Gastrocnemius medialis (tissue), 4 donors: Measurements from ENCODE around the gene PCK2. TPM values are rescaled to one million over a fixed set of nuclear protein-coding genes. Genes with fewer than 3 reads are reported as not detected.
A peak's percentile ranks its signal among the peaks of the same experiment; 100 is the strongest.

Experiments used
- ATAC-seq, 2 donors: fragments of 150-250 bp; one replicate each; pipeline ENCODE4 v1.9.1; 2016
- DNase-seq, 2 donors: peaks; one replicate each; pipeline ENCODE4 v3.0.0-alpha.2; 2019
- H3K27ac ChIP-seq, 4 donors: fragments of 200-600 bp; sonication (generic); 1 replicate in 1 of 4; 2 replicates in 3 of 4; pipeline ENCODE4 v1.5.1; 2016 to 2018; ENCODE audit warnings: mild to moderate bottlenecking in 2 of 4, moderate library complexity in 1 of 4
- H3K27me3 ChIP-seq, 3 donors: fragments of 200-600 bp; sonication (generic) in 2 of 3; 1 replicate in 1 of 3; 2 replicates in 2 of 3; pipeline versions ENCODE4 v1.5.1 to v1.6.0; 2016 to 2019; ENCODE audit warnings: mild to moderate bottlenecking in 1 of 3, moderate library complexity in 1 of 3
- H3K36me3 ChIP-seq, 2 donors: fragments of 200-600 bp; sonication (generic) in 1 of 2; one replicate each; pipeline ENCODE4 v1.5.1; 2017 to 2018
- H3K4me1 ChIP-seq, 2 donors: fragments of 200-600 bp; sonication (generic) in 1 of 2; one replicate each; pipeline ENCODE4 v1.5.1; 2016 to 2017; ENCODE audit warnings: mild to moderate bottlenecking in 2 of 2
- H3K4me3 ChIP-seq, 4 donors: fragments of 200-600 bp; sonication (generic) in 3 of 4; 1 replicate in 1 of 4; 2 replicates in 3 of 4; pipeline ENCODE4 v1.5.1; 2016 to 2019; ENCODE audit warnings: mild to moderate bottlenecking in 2 of 4
- H3K9me3 ChIP-seq, 3 donors: fragments of 200-600 bp; sonication (generic) in 2 of 3; 1 replicate in 1 of 3; 2 replicates in 2 of 3; pipeline ENCODE4 v1.5.1; 2016 to 2019
- CTCF ChIP-seq, 5 experiments: fragments of 450-650 bp in 3 of 5; fragments of 200-600 bp in 2 of 5; sonication (generic) in 2 of 5; IDR thresholded peaks in 4 of 5; conservative IDR thresholded peaks in 1 of 5; 1 replicate in 4 of 5; 2 replicates in 1 of 5; pipeline ENCODE4 v1.5.1; 2016 to 2019; ENCODE audit warnings: antibody characterized with exemption in 5 of 5, mild to moderate bottlenecking in 3 of 5, moderate library complexity in 3 of 5
- POLR2A ChIP-seq, 2 donors: fragments of 450-650 bp; IDR thresholded peaks; one replicate each; pipeline ENCODE4 v1.6.1; 2017; ENCODE audit warnings: antibody characterized with exemption in 2 of 2, mild to moderate bottlenecking in 2 of 2, moderate library complexity in 2 of 2
- in situ Hi-C, 4 donors: fragments of 200-750 bp; cut with MboI; loops; one replicate each; pipeline versions ENCODE4 v1.15.0 to v1.8.0; 2017; ENCODE audit warnings: low sequenced_read_pairs in 4 of 4
- intact Hi-C: fragments of 100-400 bp; cut with DNase I; formaldehyde crosslinking; loops from one replicate; pipeline ENCODE4 v1.15.1; 2023; ENCODE audit warnings: low total_unique reads
- total RNA-seq, 4 donors: library from RNA; depleted of rRNA; stranded (reverse); fragments of >200 nt; gene quantifications; one replicate each; pipeline versions ENCODE4 v1.1.0 to v1.2.3, GENCODE V29; 2016

Gene PCK2
- total RNA-seq, 4 donors from 2014 or later: 1.9 to 9.8 (median 3.6) TPM

GRCh38 chr14:24052656-24053547 is 41.2 kb upstream of the PCK2 start:
- H3K4me1 ChIP-seq: peaks cover 6 to 8% of the 10 kb centered on the region in 2 donors
- no peak overlapping the region for H3K27ac ChIP-seq
- intact Hi-C loops (loop anchor here (5.0 kb wide), 1 partner anchor 41 kb away; no protein-coding TSS in a partner anchor), in situ Hi-C loops (no loop called here)
- peaks cover 0 to 3% (median 0%) of the 10 kb centered on the region in 3 donors for H3K27me3 ChIP-seq
- no peaks in the 10 kb centered on the region for H3K36me3 ChIP-seq
- ATAC-seq (no peak), DNase-seq (no peak)
- no peaks in the 10 kb centered on the region for H3K9me3 ChIP-seq
- peak overlapping the region; percentile 56 to 77 (median 66) for H3K4me3 ChIP-seq
- TF ChIP-seq POLR2A (IDR thresholded peaks at IDR 0.05): no peak
- no peak for TF ChIP-seq CTCF (IDR thresholded peaks at IDR 0.05 in 4 of 5, conservative IDR thresholded peaks at IDR 0.05 in 1 of 5)

GRCh38 chr14:24053548-24054323 is 40.4 kb upstream of the PCK2 start:
- H3K36me3 ChIP-seq: no peaks in the 10 kb centered on the region
- intact Hi-C loops: loop anchor here (5.0 kb wide), 1 partner anchor 41 kb away; no protein-coding TSS in a partner anchor
- no peak overlapping the region for H3K4me3 ChIP-seq
- H3K9me3 ChIP-seq: no peaks in the 10 kb centered on the region
- peaks cover 0 to 3% (median 0%) of the 10 kb centered on the region in 3 donors for H3K27me3 ChIP-seq
- ATAC-seq (no peak), DNase-seq (no peak)
- in situ Hi-C loops: no loop called here
- TF ChIP-seq POLR2A (IDR thresholded peaks at IDR 0.05): no peak
- no peak for TF ChIP-seq CTCF (IDR thresholded peaks at IDR 0.05 in 4 of 5, conservative IDR thresholded peaks at IDR 0.05 in 1 of 5)
- no peak overlapping the region for H3K27ac ChIP-seq
- H3K4me1 ChIP-seq: peaks cover 6 to 8% of the 10 kb centered on the region in 2 donors

- ATAC-seq: no peak
- Histone ChIP-seq H3K27ac (no peak overlapping the region), H3K27me3 (peaks cover 0 to 3% (median 0%) of the 10 kb centered on the region in 3 donors), H3K36me3 (no peaks in the 10 kb centered on the region), H3K9me3 (no peaks in the 10 kb centered on the region), H3K4me3 (no peak overlapping the region), H3K4me1 (peaks cover 6 to 8% of the 10 kb centered on the region in 2 donors)
- DNase-seq: no peak
- TF ChIP-seq POLR2A (IDR thresholded peaks at IDR 0.05) (no peak), CTCF (IDR thresholded peaks at IDR 0.05 in 4 of 5, conservative IDR thresholded peaks at IDR 0.05 in 1 of 5) (no peak)
- in situ Hi-C loops (no loop called here), intact Hi-C loops (loop anchor here (5.0 kb wide), 1 partner anchor 42 kb away; no protein-coding TSS in a partner anchor)
These were observed 39.8 kb upstream of the PCK2 start for GRCh38 chr14:24054324-24054641.

GRCh38 chr14:24054646-24055045 is 39.5 kb upstream of the PCK2 start:
- in situ Hi-C loops: loop anchor here in 2 of 4 donors (5.0 kb wide), 3 partner anchors 38 to 108 kb away; partner anchors contain the start of genes IRF9 (in 1 of the 2) and PCK2 (in 1 of the 2)
- peaks cover 0 to 3% (median 0%) of the 10 kb centered on the region in 3 donors for H3K27me3 ChIP-seq
- no peak for DNase-seq
- H3K9me3 ChIP-seq: no peaks in the 10 kb centered on the region
- no peak overlapping the region for H3K27ac ChIP-seq
- TF ChIP-seq POLR2A (IDR thresholded peaks at IDR 0.05) (no peak), CTCF (IDR thresholded peaks at IDR 0.05 in 4 of 5, conservative IDR thresholded peaks at IDR 0.05 in 1 of 5) (no peak)
- no peak for ATAC-seq
- H3K4me3 ChIP-seq: no peak overlapping the region
- H3K36me3 ChIP-seq: no peaks in the 10 kb centered on the region
- peaks cover 6 to 8% of the 10 kb centered on the region in 2 donors for H3K4me1 ChIP-seq
- intact Hi-C loops: loop anchor here (5.0 kb wide), 1 partner anchor 42 kb away; no protein-coding TSS in a partner anchor
